Measurements from ENCODE around the gene ELMO1.

DNA sequence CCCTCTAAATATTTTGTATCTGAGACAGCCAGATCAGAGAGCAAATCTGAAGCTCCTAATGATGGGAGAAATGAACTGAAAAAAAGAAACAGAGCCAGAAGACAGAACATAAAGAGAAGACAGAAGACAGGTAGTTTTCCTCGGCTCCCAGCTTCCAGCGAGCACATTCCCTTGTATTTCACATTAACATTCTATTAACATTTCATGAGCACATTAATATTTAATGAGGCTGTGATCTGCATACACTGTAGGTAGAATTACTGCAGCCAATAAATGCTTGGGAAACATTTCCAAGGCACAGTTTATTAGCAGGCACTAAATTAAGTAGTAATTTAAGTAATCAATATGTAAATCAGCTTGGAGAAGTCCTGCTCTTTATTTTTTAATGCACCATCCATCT lies 349.9 kb downstream of the ELMO1 start:
- TF ChIP-seq CTCF (IDR thresholded peaks at IDR 0.05 in 2 of 3, conservative IDR thresholded peaks at IDR 0.05 in 1 of 3; ENCODE audit: borderline replicate concordance in 1 of 3, insufficient read depth in 1 of 3, low read depth in 2 of 3, low read length in 2 of 3) (no peak), ZNF274 (IDR thresholded peaks at IDR 0.05; ENCODE audit: low read depth, low read length) (no peak), ATF3 (IDR thresholded peaks at IDR 0.05) (no peak), POLR2A (IDR thresholded peaks at IDR 0.05; ENCODE audit: borderline replicate concordance, extremely low read depth, insufficient read depth, insufficient read length) (no peak), EZH2phosphoT487 (IDR thresholded peaks at IDR 0.05; ENCODE audit: borderline replicate concordance) (no peak), ZBTB33 (IDR thresholded peaks at IDR 0.05; ENCODE audit: extremely low read depth, insufficient replicate concordance, low read length) (no peak), JUND (IDR thresholded peaks at IDR 0.05) (no peak), POLR2AphosphoS5 (IDR thresholded peaks at IDR 0.05; ENCODE audit: low read depth, low read length) (no peak), SIN3A (IDR thresholded peaks at IDR 0.05; ENCODE audit: low read depth) (no peak), FOSL1 (IDR thresholded peaks at IDR 0.05; ENCODE audit: low read depth) (no peak), RAD21 (IDR thresholded peaks at IDR 0.05; ENCODE audit: low read depth) (no peak)
